GM18868 (cell line): ENCODE data around the gene KLHL13.
A peak's percentile ranks its signal among the peaks of the same experiment; 100 is the strongest.
"Not testable (repeated sequence)": the region's sequence is repeated elsewhere in the genome, so short reads cannot be mapped to it uniquely, and the experiment has no call there.

Source experiments
- ATAC-seq: cut with Tn5 transposase; IDR thresholded peaks from one replicate; pipeline ENCODE4 v1.9.1; 2021; ENCODE audit warnings: mild to moderate bottlenecking, moderate library complexity; ENCODE audit not compliant: unreplicated experiment

The KLHL13 gene

GRCh38 chrX:117995378-117995777 lies 121.2 kb downstream of the KLHL13 start:
- ATAC-seq, result no peak

DNA sequence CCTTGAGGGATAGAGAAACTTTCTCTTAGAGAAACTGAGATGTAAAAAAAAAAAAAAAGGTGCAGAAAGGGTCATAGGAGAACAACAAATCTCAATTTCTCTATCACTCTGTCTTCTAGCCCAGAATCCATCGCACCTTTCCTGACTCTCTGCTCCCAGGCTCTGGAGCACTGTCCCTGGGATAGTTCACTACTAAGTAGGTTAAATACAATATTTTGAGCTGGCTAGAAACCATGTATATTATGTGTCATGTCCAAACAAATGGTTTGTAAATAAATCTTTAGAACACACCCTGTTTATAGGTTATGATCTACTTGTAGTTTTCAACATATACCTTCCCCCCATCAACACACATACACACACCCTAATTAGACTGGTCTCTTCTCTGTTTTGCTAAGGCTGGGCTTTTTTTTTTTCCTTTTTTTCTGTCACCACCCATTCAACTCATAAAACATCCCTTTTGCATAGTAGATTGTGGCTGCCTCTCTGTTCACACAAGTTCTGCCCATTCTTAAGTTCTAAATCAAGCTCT lies 124.4 kb downstream of the KLHL13 start:
- ATAC-seq, result no peak

GRCh38 chrX:117990438-117990837 lies 126.2 kb downstream of the KLHL13 start:
- ATAC-seq, result no peak

GRCh38 chrX:117989512-117989911 lies 127.1 kb downstream of the KLHL13 start:
- ATAC-seq, result no peak

DNA sequence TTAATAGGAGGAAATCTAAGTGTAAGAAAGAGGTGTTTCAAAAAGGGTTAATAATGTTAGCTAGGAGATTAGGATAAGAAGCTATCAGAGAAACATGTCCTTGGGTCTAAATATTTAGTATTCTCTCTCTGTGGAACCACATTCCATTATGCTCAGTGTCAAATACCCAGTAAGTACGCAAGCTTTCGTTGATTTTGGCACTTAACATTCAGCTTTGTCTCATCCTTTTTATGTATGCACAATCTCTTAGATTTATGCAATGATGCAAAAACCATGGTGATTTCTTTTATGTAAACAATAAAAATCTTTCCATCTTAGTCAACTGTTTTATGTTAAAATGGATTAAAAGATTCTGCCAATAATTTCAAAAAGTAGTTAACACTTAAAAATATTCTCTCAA lies 129.2 kb downstream of the KLHL13 start:
- no peak for ATAC-seq

DNA sequence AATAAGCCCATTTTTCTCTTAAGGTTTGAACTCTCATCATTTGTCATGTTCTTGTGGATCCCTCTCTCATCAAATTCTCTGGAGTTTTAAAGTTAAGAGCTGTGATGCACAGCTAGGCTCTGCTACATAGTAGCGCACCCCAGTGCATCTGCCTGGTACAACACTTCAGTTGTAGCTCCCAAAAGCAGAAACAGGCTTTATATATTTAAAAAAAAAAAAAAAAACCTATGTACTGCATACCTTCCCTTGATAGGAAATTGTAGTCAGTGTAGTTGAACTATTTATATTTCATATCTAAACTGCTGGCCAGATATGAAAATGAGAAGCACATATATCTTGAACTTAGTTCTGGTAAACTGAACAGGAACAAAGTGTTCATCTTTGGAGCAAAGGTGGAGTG lies 131.4 kb downstream of the KLHL13 start:
- ATAC-seq, result no peak

- no peak for ATAC-seq
Measured at GRCh38 chrX:117982694-117983392, 133.8 kb downstream of the KLHL13 start.

DNA sequence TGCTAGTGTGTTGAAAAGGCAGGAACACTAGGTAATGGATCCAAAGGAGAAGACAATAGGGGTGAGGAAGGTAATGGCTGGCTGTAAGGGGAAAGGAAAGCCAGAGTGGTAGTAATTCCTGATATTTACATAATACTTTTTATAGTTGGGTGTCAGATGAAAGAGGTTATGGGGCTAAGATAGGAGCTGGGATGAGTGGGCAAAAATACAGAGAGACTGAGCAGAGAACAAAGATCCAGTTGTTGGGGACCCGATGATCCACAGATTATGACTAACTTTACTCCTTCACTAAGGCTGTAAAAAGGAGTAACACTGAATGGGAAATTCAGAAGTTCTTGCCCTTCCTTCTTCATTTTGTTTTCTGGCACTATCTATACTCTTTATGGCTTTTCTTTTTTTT lies 138.2 kb downstream of the KLHL13 start:
- ATAC-seq, result no peak

GRCh38 chrX:117977526-117977925 lies 139.1 kb downstream of the KLHL13 start:
- ATAC-seq, result no peak

DNA sequence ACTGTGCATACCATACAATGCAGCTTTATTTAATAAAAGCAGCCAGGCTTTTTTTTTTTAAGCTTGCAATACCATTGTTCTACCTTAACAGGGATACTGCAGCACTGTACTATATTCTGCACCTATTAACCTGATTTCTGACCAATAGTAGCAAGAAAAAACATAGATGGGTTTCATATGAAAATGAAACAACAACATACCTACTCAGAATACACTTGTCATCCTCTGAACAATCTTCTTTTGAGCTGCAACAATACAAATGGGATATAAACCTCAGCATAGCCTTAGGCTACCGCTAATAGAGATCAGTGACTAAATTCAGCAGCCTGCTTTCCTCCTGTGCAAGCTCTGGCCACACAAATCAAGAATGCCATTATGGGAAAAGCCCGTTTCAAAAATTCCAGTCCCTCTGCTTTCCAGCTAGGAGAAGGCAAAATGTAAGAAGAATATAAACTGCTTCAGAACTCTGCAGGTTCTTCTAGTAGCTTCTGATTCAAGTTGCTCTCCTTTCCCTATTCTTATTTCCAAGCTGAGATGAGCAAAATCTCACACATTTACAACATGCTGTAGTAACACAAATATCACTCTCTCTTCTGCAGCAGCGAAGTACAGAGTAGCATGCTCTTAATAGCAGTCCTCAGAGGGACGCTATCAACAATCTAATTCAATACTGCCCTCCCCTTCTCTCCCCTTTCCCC lies 143.4 kb downstream of the KLHL13 start:
- no peak for ATAC-seq

- no peak for ATAC-seq
Measured at GRCh38 chrX:117972711-117973109, 143.9 kb downstream of the KLHL13 start.

- no peak for ATAC-seq
Measured at GRCh38 chrX:117969782-117970181, 146.8 kb downstream of the KLHL13 start.

- ATAC-seq, result no peak
Measured at GRCh38 chrX:117969328-117969727, 147.3 kb downstream of the KLHL13 start.

DNA sequence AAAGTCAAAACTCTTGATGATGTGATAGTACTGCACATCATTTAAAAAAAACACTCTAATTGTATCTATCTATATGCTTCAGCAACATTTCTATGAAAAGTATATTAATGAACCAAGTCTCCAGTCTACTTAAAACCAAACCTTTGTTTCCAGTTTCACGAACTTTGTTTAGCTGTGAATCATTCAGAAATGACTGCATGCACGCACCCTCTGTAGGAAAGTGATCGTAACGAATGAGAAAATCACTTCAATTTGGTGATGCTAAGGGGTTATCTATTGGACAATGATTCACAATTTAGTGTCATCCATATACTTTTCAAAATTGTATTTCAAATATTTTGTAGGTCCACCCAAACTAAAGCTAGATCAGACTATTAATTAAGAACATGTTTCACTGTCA lies 157.6 kb downstream of the KLHL13 start:
- no peak for ATAC-seq

DNA sequence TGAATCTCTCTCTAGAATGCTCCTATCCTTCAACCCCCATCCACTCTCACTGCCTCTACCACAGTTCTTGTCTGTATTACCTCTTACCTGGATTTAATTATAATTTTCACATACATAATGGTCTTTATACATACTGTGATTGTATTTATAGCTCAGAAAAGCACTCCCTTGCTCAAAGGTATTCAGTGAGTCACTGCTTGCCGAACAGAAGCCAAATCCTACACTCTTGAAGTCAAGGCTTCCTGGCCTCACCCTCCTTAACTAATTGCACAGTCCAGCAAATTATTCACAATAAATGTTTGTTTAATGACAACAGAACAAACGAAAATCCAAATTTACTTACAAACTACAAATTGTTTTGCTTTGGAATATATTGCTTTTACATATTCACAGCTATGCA lies 159.5 kb downstream of the KLHL13 start:
- no peak for ATAC-seq

DNA sequence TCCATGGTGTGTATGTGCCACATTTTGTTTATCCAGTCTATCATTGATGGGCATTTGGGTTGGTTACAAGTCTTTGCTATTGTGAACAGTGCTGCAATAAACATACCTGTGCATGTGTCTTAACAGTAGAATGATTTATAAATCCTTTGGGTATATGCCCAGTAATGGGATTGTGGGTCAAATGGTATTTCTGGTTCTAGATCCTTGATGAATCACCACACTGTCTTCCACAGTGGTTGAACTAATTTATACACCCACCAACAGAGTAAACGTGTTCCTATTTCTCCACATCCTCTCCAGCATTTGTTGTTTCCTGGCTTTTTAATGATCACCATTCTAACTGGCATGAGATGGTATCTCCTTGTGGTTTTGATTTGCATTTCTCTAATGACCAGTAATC lies 177.3 kb downstream of the KLHL13 start:
- ATAC-seq, result not testable (repeated sequence)

- no peak for ATAC-seq
Measured at GRCh38 chrX:117936118-117936517, 180.5 kb downstream of the KLHL13 start.

DNA sequence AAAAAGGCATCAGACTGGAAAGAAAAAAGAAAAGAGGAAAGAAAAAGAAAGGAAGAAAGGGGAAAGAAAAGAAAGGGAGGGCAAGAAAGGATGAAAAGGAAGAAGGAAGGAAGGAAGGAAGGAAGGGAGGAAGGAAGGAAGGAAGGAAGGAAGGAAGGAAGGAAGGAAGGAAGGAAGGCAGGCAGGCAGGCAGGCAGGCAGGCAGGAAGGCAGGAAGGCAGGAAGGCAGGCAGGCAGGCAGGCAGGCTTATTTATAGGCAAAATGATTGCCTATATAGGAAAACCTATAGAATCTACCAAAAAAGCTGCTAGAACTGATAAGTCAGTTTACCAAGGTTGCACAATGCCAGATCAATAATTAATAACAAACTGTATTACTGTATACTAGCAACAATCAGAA lies 186.5 kb downstream of the KLHL13 start:
- not testable (repeated sequence) for ATAC-seq

DNA sequence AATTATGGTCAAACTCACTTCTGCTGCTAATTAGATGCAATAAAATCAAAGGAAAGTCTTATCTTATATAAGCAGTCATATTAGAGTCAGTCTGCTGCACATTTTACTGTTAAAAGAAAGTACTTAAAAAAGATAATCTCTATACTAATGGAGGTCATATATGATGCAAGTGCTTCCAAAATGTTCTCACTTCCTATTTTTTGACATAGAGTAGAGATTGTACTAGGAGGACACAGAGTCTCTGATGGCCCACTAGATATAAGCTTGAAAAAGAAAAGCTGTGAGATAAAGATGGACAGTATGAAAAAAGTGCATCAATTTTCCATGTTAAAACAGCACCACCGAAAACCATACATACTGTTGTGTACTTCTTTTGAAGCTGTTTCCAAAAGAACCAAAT lies 196.9 kb downstream of the KLHL13 start:
- ATAC-seq, result peak; percentile 45

GRCh38 chrX:117910216-117910615 lies 206.4 kb downstream of the KLHL13 start:
- ATAC-seq, result no peak

- no peak for ATAC-seq
Measured at GRCh38 chrX:117898226-117898625, 218.4 kb downstream of the KLHL13 start.

GRCh38 chrX:117895418-117895817 lies 221.2 kb downstream of the KLHL13 start:
- ATAC-seq, result peak; percentile 41
